ENCODE measurements around the gene TRPM4.
"Not testable (repeated sequence)": the region's sequence is repeated elsewhere in the genome, so short reads cannot be mapped to it uniquely, and the experiment has no call there.

The TRPM4 gene

DNA sequence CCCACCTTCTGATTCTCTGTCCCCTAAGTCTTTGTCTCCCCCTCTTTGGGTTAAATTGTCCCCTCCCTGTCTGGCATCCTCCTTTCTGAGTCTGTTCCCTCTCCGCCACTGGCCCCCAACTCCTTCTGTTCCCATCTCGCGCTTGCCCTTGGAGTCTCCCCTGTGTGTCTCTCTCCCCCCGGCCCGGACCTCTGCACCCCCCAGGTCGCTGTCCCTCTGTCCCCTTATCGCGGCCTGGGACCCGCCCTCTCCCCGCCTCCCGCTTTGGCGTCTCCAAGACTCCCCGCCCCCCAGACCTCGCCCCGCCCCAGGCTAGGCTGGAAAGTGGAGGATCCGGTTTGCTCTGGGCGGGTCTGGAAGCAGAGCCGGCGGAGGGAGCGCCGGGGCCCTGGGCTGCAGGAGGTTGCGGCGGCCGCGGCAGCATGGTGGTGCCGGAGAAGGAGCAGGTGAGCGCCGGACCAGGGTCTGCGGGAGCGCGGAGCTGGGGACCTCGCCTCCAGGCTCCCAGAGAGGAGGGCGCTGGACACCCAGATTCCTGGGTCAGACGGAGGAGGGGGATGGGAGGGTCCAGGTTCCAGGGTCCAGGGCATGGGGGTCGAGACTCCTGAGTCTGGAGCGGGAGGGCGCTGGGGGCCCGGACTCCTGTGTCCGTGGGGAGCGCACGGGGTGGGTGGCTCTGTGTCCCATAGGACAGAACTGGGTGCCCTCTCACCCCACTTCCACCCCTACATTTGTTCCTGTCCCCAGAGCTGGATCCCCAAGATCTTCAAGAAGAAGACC, at the start of gene TRPM4:
Gene TRPM4, plus strand, starts transcription at position 348 of the 780 bp plus-strand sequence. Its CDS starts 75 bp downstream, at position 423.
- DNase-seq, result peak; percentile 13

DNA sequence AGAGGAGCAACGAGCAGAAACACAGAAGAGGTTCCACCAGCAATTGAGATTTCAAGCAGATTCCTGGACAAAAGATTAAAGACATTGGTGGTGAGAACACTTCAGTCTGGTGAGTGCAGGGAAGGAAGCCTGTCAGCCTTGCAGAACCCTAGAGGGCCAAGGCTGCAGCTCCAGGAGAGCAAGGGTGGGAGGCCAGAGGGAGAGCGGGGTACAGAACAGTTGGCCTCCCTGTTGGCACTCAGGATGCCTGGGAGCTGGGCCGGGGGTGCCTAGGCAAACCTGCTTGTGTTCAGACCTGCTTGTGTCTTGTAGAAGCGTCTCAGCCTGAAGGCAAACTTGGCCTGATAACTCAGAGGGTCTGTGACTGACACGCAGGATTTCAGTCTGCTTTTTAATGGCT, 48.5 kb upstream of the TRPM4 start:
- no peak for DNase-seq

DNA sequence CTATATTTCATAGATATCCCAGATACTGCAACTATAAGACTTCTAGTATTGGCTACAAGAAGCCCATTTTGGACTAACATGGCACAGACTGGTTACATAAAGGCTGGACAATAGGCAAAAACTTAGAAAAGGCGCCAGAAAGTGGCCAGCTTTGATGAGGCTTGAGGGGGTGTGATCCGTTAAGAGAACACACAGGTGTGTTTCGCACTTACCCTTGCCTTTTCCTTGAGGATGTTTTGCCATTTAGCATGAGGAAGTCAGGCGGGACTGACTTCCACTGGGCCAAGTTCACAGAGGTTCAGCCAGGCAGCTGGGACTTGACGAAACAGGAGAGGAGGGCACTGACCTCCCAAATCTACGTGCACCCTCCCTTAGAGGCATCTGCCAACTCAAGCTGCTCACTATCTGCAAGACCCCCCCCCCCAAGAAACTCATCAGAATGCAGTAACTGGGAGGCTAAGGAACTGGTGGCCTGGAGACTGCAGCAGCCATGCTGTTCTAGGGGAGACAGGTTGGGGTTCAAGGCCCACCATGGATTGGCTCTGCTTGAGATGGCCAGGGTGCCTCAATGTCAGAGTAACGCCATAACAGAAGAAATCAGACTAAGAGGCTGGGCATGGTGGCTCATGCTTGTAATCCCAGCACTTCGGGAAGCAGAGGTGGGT, 47.9 kb upstream of the TRPM4 start:
- DNase-seq, result no peak

DNA sequence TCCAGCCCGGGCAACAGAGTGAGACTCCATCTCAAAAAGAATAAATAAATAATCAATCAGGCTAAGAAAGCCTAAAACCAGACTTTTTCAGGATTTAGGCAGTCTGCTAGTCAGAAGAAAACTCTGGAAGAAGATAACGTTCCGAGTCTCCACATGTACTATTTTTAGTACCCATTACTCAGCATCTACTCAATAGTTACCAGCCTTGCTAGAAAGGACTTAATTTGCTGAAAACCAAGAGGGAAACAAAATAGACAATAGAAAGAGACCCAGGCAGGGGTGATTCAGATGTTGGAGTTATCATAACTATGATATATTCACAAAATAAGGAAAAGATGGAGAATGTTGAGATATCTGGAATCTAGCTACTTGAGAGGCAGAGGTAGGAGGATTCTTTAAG, 47.0 kb upstream of the TRPM4 start:
- no peak for DNase-seq

DNA sequence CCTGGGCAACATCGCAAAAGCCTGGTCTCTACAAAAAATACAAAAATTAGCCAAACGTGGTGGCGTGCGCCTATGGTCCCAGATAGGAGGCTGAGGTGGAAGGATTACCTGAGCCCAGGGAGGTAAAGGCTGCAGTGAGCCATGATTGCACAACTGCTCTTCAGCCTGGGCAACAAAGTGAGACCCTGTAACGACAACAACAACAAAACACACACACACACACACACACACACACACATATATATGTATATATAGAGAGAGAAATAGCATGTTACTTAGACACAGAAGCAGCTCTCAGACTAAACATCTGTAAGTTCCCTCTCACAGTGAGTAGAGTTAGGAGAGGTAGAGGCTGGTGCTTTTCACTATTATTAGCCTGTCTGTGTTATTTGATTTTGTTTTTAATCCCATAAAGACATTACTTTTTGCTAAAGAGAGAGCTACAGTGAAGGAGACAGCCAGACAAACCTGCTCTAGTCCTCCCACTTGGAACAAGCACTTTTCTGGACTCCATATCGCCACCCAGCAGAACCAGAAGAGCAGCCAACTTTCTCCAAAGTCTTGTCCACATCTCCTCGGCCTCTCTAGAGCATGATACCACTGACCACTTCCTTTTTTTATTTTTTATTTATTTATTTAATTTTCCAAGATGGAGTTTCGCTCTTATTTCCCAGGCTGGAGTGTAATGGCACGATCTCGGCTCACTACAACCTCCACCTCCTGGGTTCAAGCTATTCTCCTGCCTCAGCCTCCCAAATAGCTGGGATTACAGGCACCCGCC, 46.2 kb upstream of the TRPM4 start:
- DNase-seq, result no peak

DNA sequence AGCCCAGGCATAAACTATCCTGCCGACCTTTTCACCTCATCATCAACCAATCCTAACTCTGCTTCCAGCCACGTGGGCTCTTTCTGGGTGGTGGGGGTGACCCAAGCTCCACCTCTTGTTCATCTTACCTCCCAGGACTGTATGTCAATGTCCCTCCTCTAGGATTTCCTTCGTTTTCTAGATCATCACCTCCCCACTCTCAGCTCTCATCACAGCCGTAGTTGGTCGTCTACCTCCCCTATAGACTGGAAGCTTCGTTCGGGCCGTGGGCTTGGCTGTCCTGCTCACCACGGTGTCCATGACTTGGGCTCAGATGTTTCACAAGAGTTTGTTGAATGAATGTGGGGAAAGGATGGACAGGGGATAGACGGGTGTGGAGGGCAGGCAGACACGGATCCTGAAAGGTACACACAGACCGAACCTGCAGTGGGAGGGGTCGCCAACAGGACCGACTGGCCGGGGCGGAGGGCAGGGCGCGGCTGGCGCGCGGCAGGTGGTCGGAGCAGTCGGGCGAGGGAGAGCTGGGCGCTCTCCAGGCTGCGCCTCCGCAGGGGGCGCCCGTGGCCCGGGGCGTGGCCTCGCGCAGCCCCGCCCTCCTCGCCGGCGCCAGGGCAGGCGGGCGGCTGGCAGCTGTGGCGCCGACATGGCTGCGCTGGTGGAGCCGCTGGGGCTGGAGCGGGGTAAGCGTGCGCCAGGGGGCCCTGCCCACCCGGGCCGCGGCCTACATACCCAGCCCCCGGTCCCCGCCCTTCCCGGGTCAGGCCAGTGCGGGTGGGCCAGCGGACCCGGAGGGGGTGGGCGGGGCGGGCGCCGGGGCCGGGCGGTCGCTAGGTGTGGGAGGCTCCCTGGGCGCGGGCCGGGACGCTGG, 43.6 kb upstream of the TRPM4 start, which contains the start of gene LIN7B:
Gene LIN7B, plus strand, starts transcription at position 609 of the 868 bp plus-strand sequence. Its CDS starts 35 bp downstream, at position 644.
- peak; percentile 76 for DNase-seq

DNA sequence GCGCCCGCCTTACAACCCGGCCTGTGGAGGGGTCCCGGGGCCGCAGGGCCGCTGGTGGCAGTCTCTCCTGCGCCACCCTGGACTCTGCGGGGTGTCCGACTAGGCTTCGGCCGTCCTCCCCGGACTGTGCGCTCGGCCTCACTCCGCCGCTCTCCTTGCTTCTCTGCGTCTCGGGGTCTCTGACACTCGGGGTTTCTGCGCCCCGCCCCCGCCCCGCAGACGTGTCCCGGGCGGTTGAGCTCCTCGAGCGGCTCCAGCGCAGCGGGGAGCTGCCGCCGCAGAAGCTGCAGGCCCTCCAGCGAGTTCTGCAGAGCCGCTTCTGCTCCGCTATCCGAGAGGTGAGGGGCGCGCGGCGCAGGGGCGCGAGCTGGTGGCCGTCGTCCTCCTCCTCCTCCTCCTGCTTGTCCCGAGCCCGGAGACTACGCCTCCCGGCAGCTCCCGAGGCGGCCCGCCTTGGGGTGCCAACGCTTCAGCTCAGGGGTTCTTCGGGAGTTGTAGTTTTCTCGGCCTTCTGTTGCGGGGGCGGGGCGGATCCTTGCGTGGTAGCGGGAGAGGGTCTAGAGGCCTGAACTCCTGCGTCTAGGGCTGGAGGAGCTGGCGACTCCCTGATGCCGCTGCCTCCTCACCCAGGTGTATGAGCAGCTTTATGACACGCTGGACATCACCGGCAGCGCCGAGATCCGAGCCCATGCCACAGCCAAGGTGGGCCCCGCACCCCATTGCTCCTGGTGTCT, 42.8 kb upstream of the TRPM4 start:
- DNase-seq, result peak; percentile 48

DNA sequence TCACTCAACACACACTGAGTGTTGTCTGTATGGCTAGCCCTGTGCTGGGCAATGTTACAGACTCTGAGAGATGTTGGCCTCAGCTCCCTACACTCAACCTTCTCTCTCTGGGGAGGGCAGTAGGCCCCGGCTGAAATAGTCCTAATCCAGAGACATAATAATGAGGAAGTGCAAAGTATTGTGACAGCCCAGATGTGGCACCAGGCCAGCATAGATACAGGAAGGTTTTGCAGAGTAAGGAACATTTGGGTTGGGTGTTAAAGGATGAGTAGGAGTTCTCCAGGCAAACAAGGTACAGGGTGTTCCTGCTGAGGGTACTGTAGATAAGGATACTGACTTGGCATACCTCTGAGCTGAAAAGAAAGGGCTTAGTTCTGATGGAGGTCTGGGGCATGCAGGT, 41.0 kb upstream of the TRPM4 start:
- peak; percentile 22 for DNase-seq

DNA sequence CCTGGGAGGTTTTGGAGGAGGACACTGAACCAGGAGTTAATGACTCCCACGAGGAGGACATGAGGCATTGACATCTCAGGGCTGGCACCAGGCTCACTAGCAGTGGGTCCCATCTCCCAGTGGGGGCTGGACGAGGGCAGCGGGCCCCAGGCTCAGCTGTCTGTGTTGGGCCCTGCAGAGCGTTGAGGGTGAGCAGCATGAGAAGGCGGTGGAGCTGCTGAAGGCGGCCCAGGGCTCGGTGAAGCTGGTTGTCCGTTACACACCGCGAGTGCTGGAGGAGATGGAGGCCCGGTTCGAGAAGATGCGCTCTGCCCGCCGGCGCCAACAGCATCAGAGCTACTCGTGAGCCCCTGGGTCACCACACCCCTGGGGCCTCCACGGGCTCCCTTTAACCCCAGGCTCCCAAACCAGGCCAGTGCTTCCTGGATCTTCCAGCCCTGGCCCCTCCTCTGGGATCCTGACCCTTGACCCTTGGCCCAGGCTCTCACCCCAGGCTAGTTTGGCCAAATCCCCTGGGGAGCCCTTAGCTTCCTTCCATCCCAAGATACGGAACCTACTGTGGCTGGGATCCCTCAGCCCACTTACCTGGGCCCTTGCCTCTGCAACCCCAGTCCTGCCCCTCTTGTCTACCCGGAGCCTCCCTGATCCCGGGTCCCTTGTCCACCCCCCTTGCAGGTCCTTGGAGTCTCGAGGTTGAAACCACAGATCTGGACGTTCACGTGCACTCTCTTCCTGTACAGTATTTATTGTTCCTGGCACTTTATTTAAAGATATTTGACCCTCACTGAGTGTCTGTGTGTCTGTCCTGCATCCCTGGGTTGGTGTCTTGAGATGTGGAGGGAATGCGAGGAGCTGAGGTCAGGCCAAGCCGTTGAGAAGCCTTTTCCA, 39.7 kb upstream of the TRPM4 start:
- no peak for DNase-seq

DNA sequence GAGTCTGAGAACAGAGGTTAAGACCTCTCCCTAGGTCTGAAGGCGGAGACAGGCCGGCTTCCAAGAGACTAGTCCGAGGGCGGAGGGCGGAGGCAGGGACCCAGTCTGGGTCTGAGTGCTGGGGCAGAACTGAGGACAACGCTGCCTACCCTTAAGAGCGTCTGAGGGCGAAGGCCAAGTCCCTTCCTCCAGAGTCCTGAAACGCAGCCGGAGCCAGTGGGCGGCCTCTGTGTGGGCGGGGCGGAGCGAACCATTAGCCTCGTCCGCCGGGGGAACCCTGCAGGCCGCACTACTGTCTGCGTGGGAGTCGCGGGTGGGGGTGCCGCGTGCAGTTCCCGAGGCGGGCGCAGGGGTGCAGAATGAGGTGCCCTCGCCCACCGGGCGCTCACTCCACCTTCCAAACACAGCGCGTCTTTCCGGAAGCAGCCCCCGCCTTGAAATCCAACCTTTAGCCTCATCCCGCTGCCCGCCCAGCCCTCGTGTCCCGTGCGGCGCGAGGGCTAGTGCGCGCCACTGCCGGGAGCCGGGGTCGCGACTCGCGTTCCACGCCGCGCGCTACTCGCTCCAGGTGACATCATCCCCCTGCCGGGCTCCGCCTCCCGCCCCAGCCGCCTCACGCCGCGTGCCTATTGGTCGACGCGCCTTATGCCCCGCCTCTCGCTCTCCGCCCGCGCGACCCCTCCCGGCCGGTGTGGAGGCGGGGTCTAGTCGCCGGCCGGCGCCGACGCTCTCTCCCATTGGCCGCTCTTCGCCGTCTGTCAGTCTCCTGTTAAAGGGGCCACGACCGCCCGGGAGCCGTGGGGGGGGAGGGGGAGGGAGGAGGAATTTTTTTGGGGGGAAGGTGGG, 38.8 kb upstream of the TRPM4 start, which contains the start of gene C19orf73:
Gene C19orf73, minus strand, starts transcription at position 579 of the 846 bp plus-strand sequence. Its CDS starts 121 bp downstream, at position 458.
- peak; percentile 95 for DNase-seq

DNA sequence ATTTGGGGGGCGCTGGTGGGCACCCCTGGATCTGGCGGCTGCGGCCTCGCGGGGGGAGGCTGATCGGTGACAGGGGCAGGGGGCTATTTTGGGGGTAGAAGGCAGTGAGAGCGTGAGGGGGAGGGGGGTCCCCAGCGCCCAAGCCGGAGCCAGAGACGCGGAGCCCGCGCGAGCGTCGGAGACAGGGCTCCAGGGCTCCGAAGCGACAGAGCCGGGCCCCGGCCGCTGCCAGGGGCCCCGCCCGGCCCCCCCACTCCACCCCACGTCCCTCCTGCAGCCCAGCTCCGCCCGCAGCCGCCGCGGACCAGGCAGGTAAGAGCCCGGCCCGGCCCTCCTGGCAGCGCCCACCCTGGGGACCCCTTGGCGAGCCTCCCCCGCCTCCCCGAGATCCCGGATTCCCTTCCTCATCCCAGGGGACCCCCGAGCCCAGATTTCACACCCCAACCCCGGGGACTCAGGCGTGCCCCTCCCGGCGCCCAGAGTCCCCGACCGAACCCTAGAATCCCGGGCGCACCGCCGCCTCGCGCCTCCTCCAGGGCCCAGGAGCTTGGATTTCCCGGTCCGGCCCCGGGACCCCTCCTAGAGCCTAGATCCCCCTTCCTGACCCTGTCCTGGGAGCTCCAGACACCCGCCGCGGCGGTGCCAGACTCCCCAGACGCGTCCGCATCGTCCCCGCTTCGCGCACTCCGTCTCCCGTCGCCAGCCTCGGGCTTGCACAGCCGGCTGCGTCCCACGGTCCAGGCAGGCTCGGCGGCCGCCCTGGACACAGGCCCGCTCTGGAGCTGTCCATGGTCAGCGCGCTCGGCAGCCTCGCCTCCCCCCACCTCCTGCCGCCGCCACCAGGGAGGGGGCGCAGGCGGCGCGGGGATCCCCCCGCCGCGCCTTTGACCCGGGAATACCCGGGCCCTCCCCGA, 37.9 kb upstream of the TRPM4 start, which contains the start of gene PPFIA3:
Gene PPFIA3, plus strand, starts transcription at position 134 of the 914 bp plus-strand sequence. CDS start 8,330 bp downstream, outside the sequence.
- peak; percentile 15 for DNase-seq

DNA sequence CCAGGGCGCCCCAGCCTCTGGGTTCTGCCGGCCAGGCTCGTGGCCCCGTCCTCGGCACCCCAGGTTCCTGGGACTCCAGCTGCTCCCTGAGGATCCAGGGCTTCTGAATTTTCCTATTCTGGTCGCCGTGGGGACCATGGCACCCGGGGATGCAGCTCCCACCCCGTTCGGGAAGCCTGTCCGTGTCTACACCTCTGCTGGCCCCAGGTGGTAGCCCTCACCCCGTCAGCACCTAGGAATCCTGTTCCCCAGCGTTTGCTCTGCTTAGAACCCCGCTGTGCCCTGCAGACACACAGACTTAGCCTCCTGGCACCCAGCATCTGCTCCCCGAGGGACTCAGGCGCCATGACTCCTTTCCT, 37.3 kb upstream of the TRPM4 start:
- DNase-seq, result no peak

DNA sequence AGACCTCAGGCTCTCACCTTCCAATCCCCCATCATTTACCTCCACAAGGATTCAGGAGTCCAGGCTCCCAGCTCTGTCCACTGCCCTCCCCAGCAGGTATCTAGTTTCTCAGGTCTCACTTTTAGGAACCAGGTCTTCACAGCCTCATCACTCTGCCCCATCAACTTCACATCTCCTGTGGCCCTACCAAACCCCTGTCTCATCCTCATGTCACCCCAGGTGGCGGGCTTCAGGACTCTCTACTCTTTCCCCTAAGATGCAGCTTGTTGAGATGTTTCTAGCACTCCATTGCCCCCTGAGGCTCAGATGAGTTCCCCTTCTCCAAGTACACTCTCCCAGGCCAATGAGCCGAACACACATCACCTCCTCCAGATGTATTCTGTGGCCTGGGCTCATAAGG, 36.7 kb upstream of the TRPM4 start:
- DNase-seq, result no peak

DNA sequence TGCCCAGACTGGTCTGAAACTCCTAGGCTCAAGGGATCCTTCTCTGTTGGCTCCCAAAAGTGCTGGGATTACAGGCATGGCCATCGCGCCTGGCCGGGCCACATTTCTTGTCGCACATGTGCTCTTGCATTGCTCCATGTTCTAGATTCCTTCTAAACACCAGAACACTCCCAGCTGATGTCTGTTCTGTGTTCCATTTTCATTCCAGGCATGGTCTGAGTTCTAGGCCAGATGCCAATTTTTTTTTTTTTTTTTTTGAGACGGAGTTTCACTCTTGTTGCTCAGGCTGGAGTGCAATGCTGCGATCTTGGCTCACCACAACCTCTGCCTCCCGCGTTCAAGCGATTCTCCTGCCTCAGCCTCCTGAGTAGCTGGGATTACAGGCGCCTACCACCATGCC, 35.8 kb upstream of the TRPM4 start:
- not testable (repeated sequence) for DNase-seq

DNA sequence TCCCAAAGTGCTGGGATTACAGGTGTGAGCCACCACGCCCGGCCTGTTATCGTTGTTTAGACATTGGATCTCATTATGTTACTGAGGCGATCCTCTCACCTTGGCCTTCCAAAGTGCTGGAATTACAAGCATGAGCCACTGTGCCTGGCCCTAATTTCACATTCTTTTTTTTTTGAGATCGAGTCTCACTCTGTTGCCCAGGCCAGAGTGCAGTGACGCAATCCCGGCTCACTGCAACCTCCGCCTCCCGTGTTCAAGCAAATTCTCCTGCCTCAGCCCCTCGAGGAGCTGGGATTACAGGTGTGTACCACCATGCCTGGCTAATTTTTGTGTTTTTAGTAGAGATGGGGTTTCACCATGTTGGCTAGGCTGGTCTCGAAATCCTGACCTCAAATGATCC, 34.3 kb upstream of the TRPM4 start:
- not testable (repeated sequence) for DNase-seq

DNA sequence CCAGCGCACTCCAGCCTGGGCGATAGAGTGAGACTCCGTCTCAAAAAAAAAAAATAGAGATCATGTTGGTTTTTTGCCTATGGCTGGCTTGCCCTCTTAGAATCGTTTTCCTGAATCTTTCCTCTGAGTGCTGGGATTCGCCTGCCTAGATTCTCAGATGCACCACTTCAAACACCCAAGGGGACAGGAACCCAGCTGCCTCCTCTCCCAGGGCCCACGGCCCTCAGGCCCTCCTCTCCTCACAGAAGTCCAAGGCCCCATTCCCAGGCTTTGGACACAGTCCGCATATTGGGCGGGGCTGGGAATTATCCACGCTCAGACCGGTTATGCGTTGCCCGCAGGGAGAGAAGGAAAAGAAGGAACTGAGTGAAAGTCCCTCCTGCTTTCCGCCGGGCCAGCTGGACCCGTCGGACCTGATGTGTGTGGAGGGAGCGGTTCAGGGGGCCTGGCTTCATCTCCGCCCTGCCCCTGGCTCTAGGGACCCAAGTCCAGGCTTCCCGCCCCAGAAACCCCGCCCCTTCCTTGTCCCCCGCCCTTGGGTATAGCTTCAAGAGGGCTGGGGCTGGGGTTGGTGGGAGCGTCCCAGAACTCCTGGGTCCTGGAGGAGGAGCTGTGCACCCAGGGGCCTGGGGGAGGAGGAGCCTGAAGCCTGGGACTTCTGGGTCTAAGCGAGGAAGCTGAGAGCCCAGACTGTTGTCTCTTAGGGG, 32.4 kb upstream of the TRPM4 start:
- no peak for DNase-seq

DNA sequence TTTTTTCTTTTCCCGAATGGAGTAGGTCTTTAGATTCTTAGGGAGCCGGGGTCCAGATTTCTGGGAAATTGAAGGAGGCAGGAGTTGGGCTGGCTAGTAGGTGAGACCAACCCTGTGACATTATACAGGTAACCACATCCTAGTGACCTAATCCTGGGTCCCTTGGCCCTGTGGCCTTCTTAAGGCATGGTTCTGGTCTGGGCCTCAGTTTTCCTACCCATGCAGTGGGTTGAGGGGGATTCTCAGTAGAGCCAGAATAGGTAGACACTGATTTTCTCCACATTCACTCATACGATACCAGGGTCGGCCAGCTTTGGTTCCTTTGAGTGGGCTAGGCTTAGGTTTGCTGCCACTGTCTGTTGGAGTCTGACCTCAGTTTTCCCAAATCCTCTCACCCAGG, 31.0 kb upstream of the TRPM4 start:
- no peak for DNase-seq

DNA sequence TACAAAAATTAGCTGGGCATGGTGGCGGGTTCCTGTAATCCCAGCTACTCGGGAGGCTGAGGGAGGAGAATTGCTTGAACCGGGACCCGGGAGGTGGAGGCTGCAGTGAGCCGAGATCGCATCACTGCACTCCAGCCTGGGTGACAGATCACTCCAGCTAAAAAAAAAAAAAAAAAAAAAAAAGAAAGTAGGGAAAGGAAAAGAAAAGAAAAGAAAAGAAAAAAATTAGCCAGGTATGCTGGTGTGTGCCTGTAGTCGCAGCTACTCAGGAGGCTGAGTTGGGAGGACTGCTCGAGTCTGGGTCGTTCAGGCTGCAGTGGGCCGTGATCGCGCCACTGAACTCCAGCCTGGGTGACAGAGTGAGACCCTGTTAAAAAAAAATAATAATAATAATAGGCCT, 30.4 kb upstream of the TRPM4 start:
- DNase-seq, result not testable (repeated sequence)

All from CD4-positive, alpha-beta T cell treated with Interferon gamma for 1 hour (primary cell).